Upper lobe of left lung (tissue), 6 donors: Measurements from ENCODE around the gene MFAP4. TPM values are rescaled to one million over a fixed set of nuclear protein-coding genes. Genes with fewer than 3 reads are reported as not detected.

Source experiments
- ATAC-seq, 2 donors: fragments of 200-7000 bp; cut with Tn5 transposase; one replicate each; pipeline ENCODE4 v1.9.1; 2022; ENCODE audit warnings: mild to moderate bottlenecking in 2 of 2, moderate library complexity in 2 of 2; ENCODE audit not compliant: low FRiP score in 2 of 2
- DNase-seq, 2 donors: peaks; one replicate each; pipeline ENCODE4 v3.0.0-alpha.2; 2019 to 2020
- H3K27ac ChIP-seq, 4 donors: fragments of 200-600 bp; sonication (generic); one replicate each; pipeline ENCODE4 v1.5.1; 2016 to 2019
- H3K27me3 ChIP-seq, 4 donors: fragments of 200-600 bp; sonication (generic); one replicate each; pipeline ENCODE4 v1.5.1; 2017 to 2019
- H3K36me3 ChIP-seq, 4 donors: fragments of 200-600 bp; sonication (generic); one replicate each; pipeline ENCODE4 v1.5.1; 2016 to 2019
- H3K4me1 ChIP-seq, 4 donors: fragments of 200-600 bp; sonication (generic); one replicate each; pipeline ENCODE4 v1.5.1; 2018 to 2019
- H3K4me3 ChIP-seq, 4 donors: fragments of 200-600 bp; sonication (generic); one replicate each; pipeline ENCODE4 v1.5.1; 2017 to 2019; ENCODE audit warnings: mild to moderate bottlenecking in 2 of 4, moderate library complexity in 1 of 4
- H3K9me3 ChIP-seq, 4 donors: fragments of 200-600 bp; sonication (generic); one replicate each; pipeline ENCODE4 v1.5.1; 2018 to 2019
- EP300 ChIP-seq, 4 donors: sonication (generic); formaldehyde crosslinking; IDR thresholded peaks; one replicate each; pipeline ENCODE4 v1.5.1; 2017; ENCODE audit warnings: antibody characterized with exemption in 4 of 4, control low read depth in 2 of 4
- POLR2A ChIP-seq, 4 donors: fragments of 450-650 bp; IDR thresholded peaks; one replicate each; pipeline ENCODE4 v1.5.1; 2016 to 2017; ENCODE audit warnings: antibody characterized with exemption in 4 of 4, mild to moderate bottlenecking in 2 of 4
- POLR2AphosphoS5 ChIP-seq, 2 donors: sonication (generic); formaldehyde crosslinking; IDR thresholded peaks; one replicate each; pipeline ENCODE4 v1.5.1; 2017; ENCODE audit warnings: antibody characterized with exemption in 2 of 2
- WGBS, 2 donors: methylation state at CpG; one replicate each; pipeline ENCODE4 v1.1.5; 2017 to 2018; 5-methylcytosine and 5-hydroxymethylcytosine counted together
- total RNA-seq, 6 donors: library from RNA; depleted of rRNA in 4 of 6; stranded (reverse); fragments of >200 nt in 4 of 6; gene quantifications; one replicate each; pipeline versions ENCODE4 v1.1.0 to v1.2.1, GENCODE V29; 2016 to 2021
- TF ChIP-seq, protein P1 (sequence below), 6 experiments: fragments of 450-650 bp in 4 of 6; fragments of 200-600 bp in 2 of 6; sonication (generic) in 2 of 6; IDR thresholded peaks; one replicate each; pipeline ENCODE4 v1.5.1; 2016 to 2019; ENCODE audit warnings: antibody characterized with exemption in 6 of 6
- donor health status: DM: no; HTN: no; CAD: no; lungs with moderate emphysema.
- donor health status: DM: no; HTN: yes; CAD: no; lungs with severe emphysema.

Gene MFAP4
- total RNA-seq, 6 donors from 2014 or later: 24.1 to 280 (median 175) TPM

GRCh38 chr17:19381361-19381740 is 5.6 kb downstream of the MFAP4 start:
- ATAC-seq (no peak), DNase-seq (no peak)
- H3K36me3 ChIP-seq: peaks cover 20 to 62% (median 49%) of the 10 kb centered on the region in 4 donors
- no peaks in the 10 kb centered on the region for H3K27me3 ChIP-seq
- H3K4me3 ChIP-seq: no peak overlapping the region
- TF ChIP-seq POLR2A (IDR thresholded peaks at IDR 0.05) (no peak), EP300 (IDR thresholded peaks at IDR 0.05) (no peak), POLR2AphosphoS5 (IDR thresholded peaks at IDR 0.05) (no peak)
- TF ChIP-seq, protein P1, sequence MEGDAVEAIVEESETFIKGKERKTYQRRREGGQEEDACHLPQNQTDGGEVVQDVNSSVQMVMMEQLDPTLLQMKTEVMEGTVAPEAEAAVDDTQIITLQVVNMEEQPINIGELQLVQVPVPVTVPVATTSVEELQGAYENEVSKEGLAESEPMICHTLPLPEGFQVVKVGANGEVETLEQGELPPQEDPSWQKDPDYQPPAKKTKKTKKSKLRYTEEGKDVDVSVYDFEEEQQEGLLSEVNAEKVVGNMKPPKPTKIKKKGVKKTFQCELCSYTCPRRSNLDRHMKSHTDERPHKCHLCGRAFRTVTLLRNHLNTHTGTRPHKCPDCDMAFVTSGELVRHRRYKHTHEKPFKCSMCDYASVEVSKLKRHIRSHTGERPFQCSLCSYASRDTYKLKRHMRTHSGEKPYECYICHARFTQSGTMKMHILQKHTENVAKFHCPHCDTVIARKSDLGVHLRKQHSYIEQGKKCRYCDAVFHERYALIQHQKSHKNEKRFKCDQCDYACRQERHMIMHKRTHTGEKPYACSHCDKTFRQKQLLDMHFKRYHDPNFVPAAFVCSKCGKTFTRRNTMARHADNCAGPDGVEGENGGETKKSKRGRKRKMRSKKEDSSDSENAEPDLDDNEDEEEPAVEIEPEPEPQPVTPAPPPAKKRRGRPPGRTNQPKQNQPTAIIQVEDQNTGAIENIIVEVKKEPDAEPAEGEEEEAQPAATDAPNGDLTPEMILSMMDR (IDR thresholded peaks at IDR 0.05): no peak
- peak overlapping the region in 3 of 4 donors; percentile 49 to 87 (median 57) for H3K27ac ChIP-seq
- WGBS, 2 donors: 95 to 97% methylated on average over 4 to 5 of the region's 7 CpGs
- H3K9me3 ChIP-seq: no peaks in the 10 kb centered on the region
- peaks cover 40 to 56% (median 47%) of the 10 kb centered on the region in 4 donors for H3K4me1 ChIP-seq

DNA sequence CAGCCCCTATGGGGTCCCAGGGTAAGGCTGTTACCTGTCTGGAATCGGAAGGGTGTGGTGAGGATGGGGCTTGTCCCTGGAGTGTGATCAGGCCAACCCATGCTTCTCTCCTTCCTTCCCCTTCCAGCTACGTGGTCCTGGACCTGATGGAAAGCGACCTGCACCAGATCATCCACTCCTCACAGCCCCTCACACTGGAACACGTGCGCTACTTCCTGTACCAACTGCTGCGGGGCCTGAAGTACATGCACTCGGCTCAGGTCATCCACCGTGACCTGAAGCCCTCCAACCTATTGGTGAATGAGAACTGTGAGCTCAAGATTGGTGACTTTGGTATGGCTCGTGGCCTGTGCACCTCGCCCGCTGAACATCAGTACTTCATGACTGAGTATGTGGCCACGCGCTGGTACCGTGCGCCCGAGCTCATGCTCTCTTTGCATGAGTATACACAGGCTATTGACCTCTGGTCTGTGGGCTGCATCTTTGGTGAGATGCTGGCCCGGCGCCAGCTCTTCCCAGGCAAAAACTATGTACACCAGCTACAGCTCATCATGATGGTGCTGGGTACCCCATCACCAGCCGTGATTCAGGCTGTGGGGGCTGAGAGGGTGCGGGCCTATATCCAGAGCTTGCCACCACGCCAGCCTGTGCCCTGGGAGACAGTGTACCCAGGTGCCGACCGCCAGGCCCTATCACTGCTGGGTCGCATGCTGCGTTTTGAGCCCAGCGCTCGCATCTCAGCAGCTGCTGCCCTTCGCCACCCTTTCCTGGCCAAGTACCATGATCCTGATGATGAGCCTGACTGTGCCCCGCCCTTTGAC is 6.3 kb downstream of the MFAP4 start:
- peaks cover 33 to 52% (median 42%) of the 10 kb centered on the region in 4 donors for H3K4me1 ChIP-seq
- H3K36me3 ChIP-seq: peaks cover 20 to 62% (median 49%) of the 10 kb centered on the region in 4 donors
- no peaks in the 10 kb centered on the region for H3K9me3 ChIP-seq
- no peaks in the 10 kb centered on the region for H3K27me3 ChIP-seq
- ATAC-seq (no peak), DNase-seq (peak in 1 of 2 donors; percentile 67)
- no peak overlapping the region for H3K27ac ChIP-seq
- TF ChIP-seq EP300 (IDR thresholded peaks at IDR 0.05) (no peak), POLR2AphosphoS5 (IDR thresholded peaks at IDR 0.05) (no peak), POLR2A (IDR thresholded peaks at IDR 0.05) (no peak)
- TF ChIP-seq, protein P1 (IDR thresholded peaks at IDR 0.05): no peak
- WGBS, 2 donors: 88 to 93% methylated on average over 10 to 29 of the region's 29 CpGs
- H3K4me3 ChIP-seq: no peak overlapping the region

- WGBS, 2 donors: 85 to 87% methylated on average over 12 to 13 of the region's 13 CpGs
- ATAC-seq: no peak
These were observed 7.5 kb downstream of the MFAP4 start for GRCh38 chr17:19379361-19380065.

DNA sequence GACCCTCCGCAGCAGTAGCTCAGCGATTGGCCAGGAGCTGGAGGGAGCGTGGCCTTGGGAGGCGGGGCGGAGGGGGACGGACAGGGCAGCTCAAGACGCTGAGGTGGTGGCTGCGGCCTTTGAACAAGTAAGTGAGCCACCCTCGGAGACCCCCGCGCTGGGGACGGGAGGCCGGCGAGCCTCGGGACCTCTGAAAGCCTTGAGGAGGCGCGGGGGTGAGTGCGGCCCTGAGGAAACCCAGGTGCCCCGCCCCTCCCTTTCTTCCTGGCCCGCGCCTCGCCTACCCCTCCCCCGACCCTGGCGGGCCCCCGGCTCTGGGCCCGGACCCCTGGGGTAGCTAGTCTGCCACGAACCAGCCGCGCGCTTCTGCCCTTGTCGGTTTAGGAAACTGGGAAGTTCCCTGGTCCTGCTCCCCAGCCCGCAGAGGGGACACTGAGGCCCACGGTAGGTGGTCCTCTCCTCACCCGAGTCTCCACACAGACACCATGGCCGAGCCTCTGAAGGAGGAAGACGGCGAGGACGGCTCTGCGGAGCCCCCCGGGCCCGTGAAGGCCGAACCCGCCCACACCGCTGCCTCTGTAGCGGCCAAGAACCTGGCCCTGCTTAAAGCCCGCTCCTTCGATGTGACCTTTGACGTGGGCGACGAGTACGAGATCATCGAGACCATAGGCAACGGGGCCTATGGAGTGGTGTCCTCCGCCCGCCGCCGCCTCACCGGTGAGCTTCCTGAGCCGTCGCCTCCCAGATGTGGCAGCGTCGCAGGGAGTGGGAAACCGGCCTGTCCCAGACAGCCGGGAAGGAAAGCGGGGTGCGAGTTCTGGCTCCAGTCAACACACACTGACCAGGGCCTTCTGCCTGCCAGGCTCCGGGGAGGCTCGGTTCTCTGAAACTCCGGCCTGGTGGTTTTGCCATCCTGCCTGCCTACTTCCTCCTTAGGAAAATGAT is 8.3 kb downstream of the MFAP4 start, which contains the start of gene MAPK7:
TSS of gene MAPK7 (plus strand) at position 83 of the 945 bp plus-strand sequence. CDS start at position 486, 403 bp downstream.
- ATAC-seq (peak in 1 of 2 donors; percentile 0), DNase-seq (peak in 1 of 2 donors; percentile 85)
- peaks cover 17 to 42% (median 40%) of the 10 kb centered on the region in 4 donors for H3K36me3 ChIP-seq
- H3K27ac ChIP-seq: peak within 1 kb of the TSS; percentile 92 to 96 (median 93)
- no peaks in the 10 kb centered on the region for H3K27me3 ChIP-seq
- WGBS, 2 donors: 13 to 23% methylated on average over 8 to 27 of the region's 69 CpGs
- no peaks in the 10 kb centered on the region for H3K9me3 ChIP-seq
- H3K4me1 ChIP-seq: peaks cover 18 to 37% (median 23%) of the 10 kb centered on the region in 4 donors
- peak within 1 kb of the TSS; percentile 70 to 90 (median 87) for H3K4me3 ChIP-seq
- TF ChIP-seq EP300 (IDR thresholded peaks at IDR 0.05): no peak
- TF ChIP-seq, protein P1 (IDR thresholded peaks at IDR 0.05): no peak
- TF ChIP-seq POLR2A (IDR thresholded peaks at IDR 0.05): peak in 2 of 4 donors; percentile 2 to 43
- TF ChIP-seq POLR2AphosphoS5 (IDR thresholded peaks at IDR 0.05): peak in 1 of 2 donors; percentile 36

More at GRCh38 chr17:19379361-19380065, 7.5 kb downstream of the MFAP4 start:
- peaks cover 26 to 44% (median 31%) of the 10 kb centered on the region in 4 donors for H3K4me1 ChIP-seq
- DNase-seq: no peak
- H3K36me3 ChIP-seq: peaks cover 20 to 50% (median 45%) of the 10 kb centered on the region in 4 donors
- no peaks in the 10 kb centered on the region for H3K9me3 ChIP-seq
- TF ChIP-seq POLR2AphosphoS5 (IDR thresholded peaks at IDR 0.05) (no peak), EP300 (IDR thresholded peaks at IDR 0.05) (no peak), POLR2A (IDR thresholded peaks at IDR 0.05) (no peak)
- TF ChIP-seq, protein P1 (IDR thresholded peaks at IDR 0.05): no peak
- H3K27ac ChIP-seq: peak overlapping the region; percentile 92 to 96 (median 93)
- H3K4me3 ChIP-seq: peak overlapping the region; percentile 70 to 90 (median 87)
- no peaks in the 10 kb centered on the region for H3K27me3 ChIP-seq
